Ovary (tissue), 3 donors: ENCODE data around the gene UBE2D3.

ENCODE experiments used
- CTCF ChIP-seq, 3 donors: fragments of 450-650 bp in 2 of 3; fragments of 200-600 bp in 1 of 3; IDR thresholded peaks; one replicate each; pipeline versions ENCODE4 v1.5.1 to v1.8.0; 2016 to 2022; ENCODE audit warnings: antibody characterized with exemption in 3 of 3, mild to moderate bottlenecking in 1 of 3
- EP300 ChIP-seq: sonication (generic); formaldehyde crosslinking; IDR thresholded peaks from one replicate; pipeline ENCODE4 v1.6.1; 2017; ENCODE audit warnings: antibody characterized with exemption
- POLR2A ChIP-seq: fragments of 450-650 bp; IDR thresholded peaks from one replicate; pipeline ENCODE4 v1.6.1; 2017; ENCODE audit warnings: antibody characterized with exemption, mild to moderate bottlenecking, moderate library complexity
- donor health status: DM: no; HTN: no; CAD: no.

- TF ChIP-seq CTCF (IDR thresholded peaks at IDR 0.05), result no peak
- TF ChIP-seq POLR2A, result peak; percentile 91
- TF ChIP-seq EP300, result peak; percentile 47
Observed at GRCh38 chr4:102826890-102827673, at the start of gene UBE2D3.
